ENCODE data around the gene AVPR2. TPM values are rescaled to one million over a fixed set of nuclear protein-coding genes. Genes with fewer than 3 reads are reported as not detected.

The AVPR2 gene
- total and polyA plus RNA-seq, 10 of the 15 experiments (the other 5 are each of a cell fraction or from before 2014, with no cell fraction given): 0.12 to 0.37 TPM; not detected in 8

DNA sequence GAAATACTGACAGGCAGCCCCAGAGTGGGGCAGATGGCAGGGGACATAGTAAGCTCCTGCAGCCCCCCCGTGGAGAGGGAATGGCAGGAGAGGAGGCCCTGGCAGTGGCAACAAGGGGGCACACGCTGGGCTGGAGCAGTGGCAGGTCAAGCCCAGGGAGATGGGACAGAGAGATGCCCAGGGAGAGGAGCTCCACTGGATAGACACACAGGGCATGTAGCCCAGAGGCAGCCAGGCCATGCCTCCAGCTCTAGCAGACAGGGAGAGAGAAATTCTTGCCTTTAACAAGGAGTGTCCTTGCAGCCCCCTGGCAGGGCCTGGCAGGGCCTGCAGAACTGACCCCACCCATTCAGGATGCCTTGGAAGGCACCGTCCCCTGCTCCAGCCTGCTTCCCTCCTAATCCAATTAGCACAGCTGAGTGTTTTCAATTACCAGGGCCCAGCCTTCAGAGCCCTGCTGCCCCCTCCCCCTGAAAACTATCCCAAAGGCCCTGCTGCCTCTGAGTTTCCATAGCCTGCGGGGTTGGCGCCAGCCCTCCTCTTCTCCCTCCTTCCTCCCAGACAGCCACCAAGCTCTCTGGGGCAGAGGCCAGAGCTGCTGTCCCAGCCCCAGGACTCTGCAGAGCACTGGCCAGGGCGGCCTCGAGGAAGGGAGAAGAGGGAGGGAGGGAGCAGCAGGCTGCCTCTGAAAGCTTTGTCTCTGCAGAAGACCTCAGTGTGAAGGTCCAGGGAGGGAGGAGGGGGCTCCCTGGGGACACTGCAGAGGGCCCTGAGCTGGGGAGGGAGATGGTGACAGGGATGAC, 31.0 kb upstream of the AVPR2 start:
- in situ Hi-C loops (cut with MboI): no loop called here
- SMC1A ChIA-PET (ENCODE audit: uncharacterized antibody, unreplicated experiment): no interaction called here
- intact Hi-C loops (cut with micrococcal nuclease; ENCODE audit: unreplicated experiment): no loop called here
- DNase-seq (ENCODE audit: low read depth, low spot score): no peak
- no TSS peak for BruUV-seq (replicated peaks)
- Histone ChIP-seq H2AFZ (ENCODE audit: control insufficient read depth, low read depth, low read length) (no peak overlapping the region), H3K9me3 (replicated peaks; ENCODE audit: control insufficient read depth, insufficient read depth, low read length) (no peaks in the 10 kb centered on the region; the same call in 2 of the 3 replicates), H3K36me3 (ENCODE audit: control insufficient read depth in 2 of 2, insufficient read depth in 2 of 2, low read length in 1 of 2) (no peaks in the 10 kb centered on the region), H3K4me2 (ENCODE audit: control insufficient read depth, insufficient read depth) (no peak overlapping the region), H4K20me1 (ENCODE audit: control insufficient read depth, insufficient read depth) (no peaks in the 10 kb centered on the region), H3K4me3 (no peak overlapping the region), H3K79me2 (ENCODE audit: control insufficient read depth, insufficient read depth, low read length) (no peaks in the 10 kb centered on the region), H3K27me3 (replicated peaks in 1 of 2; ENCODE audit: control insufficient read depth in 2 of 2, insufficient read depth in 2 of 2, low read length in 1 of 2) (peaks cover 2% of the 10 kb centered on the region in 2 experiments; a peak in 3 of 4 replicates), H3K9ac (ENCODE audit: control insufficient read depth, insufficient read depth, low read length) (no peak overlapping the region), H3K4me1 (ENCODE audit: control insufficient read depth, insufficient read depth, low read length) (no peaks in the 10 kb centered on the region), H3K27ac (ENCODE audit: control insufficient read depth, insufficient read depth) (no peak overlapping the region)
- CTCF ChIA-PET: interaction anchor here (0.6 kb wide), 1 partner anchor 186 kb away, joined by 3 read pairs; no protein-coding TSS in a partner anchor
- RAD21 ChIA-PET (ENCODE audit: unreplicated experiment): no interaction called here
- POLR2A ChIA-PET: no interaction called here
- no peak for FAIRE-seq
- TF ChIP-seq HDAC2 (IDR thresholded peaks at IDR 0.05) (no peak), MXI1 (IDR thresholded peaks at IDR 0.05; ENCODE audit: low read depth, low read length) (no peak), IKZF2 (IDR thresholded peaks at IDR 0.05) (no peak), SMAD1 (IDR thresholded peaks at IDR 0.05; ENCODE audit: low read depth, partially characterized antibody) (no peak), RELB (IDR thresholded peaks at IDR 0.05; ENCODE audit: low read depth) (no peak), POLR2AphosphoS5 (IDR thresholded peaks at IDR 0.05; ENCODE audit: low read length) (no peak), ASH2L (IDR thresholded peaks at IDR 0.05; ENCODE audit: borderline replicate concordance, low read depth) (no peak), ZNF592 (IDR thresholded peaks at IDR 0.05) (no peak), RELA (IDR thresholded peaks at IDR 0.05; ENCODE audit: borderline replicate concordance, partially characterized antibody) (no peak), BCL11A (IDR thresholded peaks at IDR 0.05; ENCODE audit: low read depth, low read length) (no peak), ATF3 (IDR thresholded peaks at IDR 0.05; ENCODE audit: borderline replicate concordance, extremely low read depth, low read depth, low read length) (no peak), MYB (IDR thresholded peaks at IDR 0.05; ENCODE audit: borderline replicate concordance, low read depth, low read length) (no peak), RCOR1 (conservative IDR thresholded peaks at IDR 0.05; ENCODE audit: low read depth, low read length) (no peak)
- TF ChIP-seq, protein P1, sequence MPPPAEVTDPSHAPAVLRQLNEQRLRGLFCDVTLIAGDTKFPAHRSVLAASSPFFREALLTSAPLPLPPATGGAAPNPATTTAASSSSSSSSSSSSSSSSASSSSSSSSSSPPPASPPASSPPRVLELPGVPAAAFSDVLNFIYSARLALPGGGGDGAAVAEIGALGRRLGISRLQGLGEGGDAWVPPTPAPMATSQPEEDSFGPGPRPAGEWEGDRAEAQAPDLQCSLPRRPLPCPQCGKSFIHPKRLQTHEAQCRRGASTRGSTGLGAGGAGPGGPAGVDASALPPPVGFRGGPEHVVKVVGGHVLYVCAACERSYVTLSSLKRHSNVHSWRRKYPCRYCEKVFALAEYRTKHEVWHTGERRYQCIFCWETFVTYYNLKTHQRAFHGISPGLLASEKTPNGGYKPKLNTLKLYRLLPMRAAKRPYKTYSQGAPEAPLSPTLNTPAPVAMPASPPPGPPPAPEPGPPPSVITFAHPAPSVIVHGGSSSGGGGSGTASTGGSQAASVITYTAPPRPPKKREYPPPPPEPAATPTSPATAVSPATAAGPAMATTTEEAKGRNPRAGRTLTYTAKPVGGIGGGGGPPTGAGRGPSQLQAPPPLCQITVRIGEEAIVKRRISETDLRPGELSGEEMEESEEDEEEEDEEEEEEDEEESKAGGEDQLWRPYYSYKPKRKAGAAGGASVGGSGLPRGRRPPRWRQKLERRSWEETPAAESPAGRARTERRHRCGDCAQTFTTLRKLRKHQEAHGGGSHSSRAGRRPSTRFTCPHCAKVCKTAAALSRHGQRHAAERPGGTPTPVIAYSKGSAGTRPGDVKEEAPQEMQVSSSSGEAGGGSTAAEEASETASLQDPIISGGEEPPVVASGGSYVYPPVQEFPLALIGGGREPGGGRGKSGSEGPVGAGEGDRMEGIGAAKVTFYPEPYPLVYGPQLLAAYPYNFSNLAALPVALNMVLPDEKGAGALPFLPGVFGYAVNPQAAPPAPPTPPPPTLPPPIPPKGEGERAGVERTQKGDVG (CRISPR knock-in tag; IDR thresholded peaks at IDR 0.05): no peak
- ATAC-seq: no peak
- WGBS (ENCODE audit: insufficient coverage, insufficient replicate concordance, low lambda C conversion rate, missing lambda C conversion rate): 3% methylated on average over 7 of the region's 7 CpGs
